GM18868 (cell line): ENCODE data around the gene RPS25.
"Not testable (repeated sequence)": the region's sequence is repeated elsewhere in the genome, so short reads cannot be mapped to it uniquely, and the experiment has no call there.

Experiments used
- ATAC-seq: cut with Tn5 transposase; IDR thresholded peaks from one replicate; pipeline ENCODE4 v1.9.1; 2021; ENCODE audit warnings: mild to moderate bottlenecking, moderate library complexity; ENCODE audit not compliant: unreplicated experiment

Gene RPS25

GRCh38 chr11:119018074-119018938, at the start of gene RPS25, which contains the start of gene TRAPPC4:
Gene RPS25 (minus strand): TSS chr11:119018343. CDS start chr11:119018284, 59 bp downstream.
Gene TRAPPC4 (plus strand): TSS chr11:119018766. CDS start chr11:119018796, 30 bp downstream.
- ATAC-seq: peak; percentile 88

- ATAC-seq: peak; percentile 96
Measured at GRCh38 chr11:119067371-119068222, 49.5 kb upstream of the RPS25 start, which contains the start of gene VPS11. Gene VPS11 (plus strand): TSS chr11:119067818. CDS start chr11:119067824, 6 bp downstream.

GRCh38 chr11:119065369-119065768, 47.2 kb upstream of the RPS25 start:
- ATAC-seq: no peak

- ATAC-seq: no peak
Measured at GRCh38 chr11:119062779-119063178, 44.6 kb upstream of the RPS25 start.

- ATAC-seq: no peak
Measured at GRCh38 chr11:119061256-119061655, 43.1 kb upstream of the RPS25 start.

GRCh38 chr11:119059128-119059527, 41.0 kb upstream of the RPS25 start:
- not testable (repeated sequence) for ATAC-seq

GRCh38 chr11:119057000-119057769, 39.0 kb upstream of the RPS25 start, which contains the start of gene HYOU1:
Gene HYOU1 (minus strand): TSS chr11:119057205. CDS start chr11:119056160, 1,045 bp downstream.
- peak; percentile 92 for ATAC-seq

- ATAC-seq: peak; percentile 2
Measured at GRCh38 chr11:119056421-119056999, 38.4 kb upstream of the RPS25 start.

- ATAC-seq: no peak
Measured at GRCh38 chr11:119055901-119056300, 37.8 kb upstream of the RPS25 start.

- no peak for ATAC-seq
Measured at GRCh38 chr11:119054418-119054817, 36.3 kb upstream of the RPS25 start.

- no peak for ATAC-seq
Measured at GRCh38 chr11:119052163-119052814, 34.1 kb upstream of the RPS25 start.

- ATAC-seq: peak; percentile 79
Measured at GRCh38 chr11:119051440-119052162, 33.5 kb upstream of the RPS25 start.

GRCh38 chr11:119049081-119049480, 30.9 kb upstream of the RPS25 start:
- ATAC-seq: no peak

GRCh38 chr11:119048644-119049043, 30.5 kb upstream of the RPS25 start:
- ATAC-seq: no peak

- ATAC-seq: no peak
Measured at GRCh38 chr11:119047205-119047604, 29.1 kb upstream of the RPS25 start.

- no peak for ATAC-seq
Measured at GRCh38 chr11:119046489-119046888, 28.3 kb upstream of the RPS25 start.

GRCh38 chr11:119044708-119045107, 26.6 kb upstream of the RPS25 start:
- ATAC-seq: no peak

- no peak for ATAC-seq
Measured at GRCh38 chr11:119042927-119043326, 24.8 kb upstream of the RPS25 start.
